GM23338 (cell line): ENCODE results near the gene GMPPA. TPM values are rescaled to one million over a fixed set of nuclear protein-coding genes. Genes with fewer than 3 reads are reported as not detected.
A peak's percentile ranks its signal among the peaks of the same experiment; 100 is the strongest.

ENCODE experiments used
- ATAC-seq: fragments of 200-7000 bp; cut with Tn5 transposase; 3 replicates; pipeline ENCODE4 v1.9.1; 2020
- DNase-seq: peaks from one replicate; pipeline ENCODE4 v3.0.0-alpha.2; 2015; ENCODE audit warnings: low spot score
- H2AFZ ChIP-seq: fragments of 200-600 bp; sonication (generic); 2 replicates; pipeline ENCODE4 v1.8.0; 2016; ENCODE audit warnings: antibody characterized with exemption, mild to moderate bottlenecking, moderate library complexity
- H3F3A ChIP-seq: fragments of 200-600 bp; sonication (generic); replicated peaks from 2 replicates; pipeline ENCODE4 v1.8.0; 2017; ENCODE audit warnings: antibody characterized with exemption, mixed run types, low read depth
- H3K27ac ChIP-seq: fragments of 200-600 bp; sonication (generic); 2 replicates; pipeline ENCODE4 v1.6.1; 2016; ENCODE audit warnings: low read depth
- H3K27me3 ChIP-seq: fragments of 200-600 bp; sonication (generic); 2 replicates; pipeline ENCODE4 v1.8.0; 2016; ENCODE audit warnings: mild to moderate bottlenecking, mixed run types, moderate library complexity; ENCODE audit not compliant: insufficient read depth
- H3K36me3 ChIP-seq: fragments of 200-600 bp; sonication (generic); 2 replicates; pipeline ENCODE4 v1.8.0; 2016; ENCODE audit warnings: mild to moderate bottlenecking; ENCODE audit not compliant: insufficient read depth
- H3K4me1 ChIP-seq: fragments of 200-600 bp; sonication (generic); 2 replicates; pipeline ENCODE4 v1.8.0; 2016; ENCODE audit warnings: mild to moderate bottlenecking, moderate library complexity; ENCODE audit not compliant: insufficient read depth
- H3K4me2 ChIP-seq: fragments of 200-600 bp; sonication (generic); 2 replicates; pipeline ENCODE4 v1.7.1; 2017; ENCODE audit warnings: mixed run types
- H3K4me3 ChIP-seq: fragments of 200-600 bp; sonication (generic); 2 replicates; pipeline ENCODE4 v1.6.1; 2016; ENCODE audit warnings: mixed run types
- H3K79me2 ChIP-seq: fragments of 200-600 bp; sonication (generic); replicated peaks from 2 replicates; pipeline ENCODE4 v1.8.0; 2017; ENCODE audit warnings: mild to moderate bottlenecking; ENCODE audit not compliant: insufficient read depth
- H3K9me2 ChIP-seq: fragments of 200-600 bp; sonication (generic); 2 replicates; pipeline ENCODE4 v1.8.0; 2017; ENCODE audit not compliant: insufficient read depth
- H4K20me1 ChIP-seq: fragments of 200-600 bp; sonication (generic); replicated peaks from 2 replicates; pipeline ENCODE4 v1.8.0; 2017; ENCODE audit warnings: mild to moderate bottlenecking; ENCODE audit not compliant: insufficient read depth
- H3K27ac Mint-ChIP-seq: 2 replicates; pipeline ENCODE4 v1.8.0; 2020; ENCODE audit warnings: inconsistent platforms, mild to moderate bottlenecking, moderate library complexity, mixed read lengths
- H3K27me3 Mint-ChIP-seq: 3 replicates; pipeline ENCODE4 v1.8.0; 2022; ENCODE audit warnings: low read depth, mild to moderate bottlenecking, moderate library complexity, mixed read lengths, inconsistent platforms; ENCODE audit not compliant: insufficient read depth, poor library complexity
- H3K36me3 Mint-ChIP-seq: 3 replicates; pipeline ENCODE4 v1.8.0; 2021; ENCODE audit warnings: low read depth, mild to moderate bottlenecking, inconsistent platforms, moderate library complexity, mixed read lengths
- H3K4me1 Mint-ChIP-seq: 3 replicates; pipeline ENCODE4 v1.8.0; 2020; ENCODE audit warnings: mild to moderate bottlenecking, inconsistent platforms, mixed read lengths
- H3K4me3 Mint-ChIP-seq: 3 replicates; pipeline ENCODE4 v1.8.0; 2021; ENCODE audit warnings: moderate library complexity, mild to moderate bottlenecking, inconsistent platforms, mixed read lengths
- H3K9me3 Mint-ChIP-seq: 3 replicates; pipeline ENCODE4 v1.8.0; 2020; ENCODE audit warnings: moderate library complexity, mild to moderate bottlenecking, inconsistent platforms, mixed read lengths
- CTCF ChIP-seq, 2 experiments: fragments of 200-600 bp in 1 of 2; sonication (generic) in 1 of 2; conservative IDR thresholded peaks; 2 replicates each; pipeline versions ENCODE4 v1.5.1 to v1.6.1; 2016 to 2017; ENCODE audit warnings: antibody characterized with exemption in 2 of 2, low read depth in 2 of 2, mild to moderate bottlenecking in 2 of 2, moderate library complexity in 1 of 2
- ETS1 ChIP-seq: IDR thresholded peaks from 2 replicates; pipeline ENCODE4 v1.6.1; 2016; ENCODE audit warnings: antibody characterized with exemption
- EZH2 ChIP-seq: fragments of 200-600 bp; sonication (generic); IDR thresholded peaks from one replicate; pipeline ENCODE4 v1.8.0; 2017; ENCODE audit warnings: antibody characterized with exemption, mild to moderate bottlenecking, low read depth; ENCODE audit not compliant: unreplicated experiment
- EZH2phosphoT487 ChIP-seq: fragments of 200-600 bp; sonication (generic); IDR thresholded peaks from one replicate; pipeline ENCODE4 v1.8.1; 2018; ENCODE audit warnings: antibody characterized with exemption; ENCODE audit not compliant: unreplicated experiment
- JUNB ChIP-seq: IDR thresholded peaks from one replicate; pipeline ENCODE4 v1.6.1; 2016; ENCODE audit warnings: antibody characterized with exemption; ENCODE audit not compliant: unreplicated experiment
- POLR2AphosphoS5 ChIP-seq: IDR thresholded peaks from 2 replicates; pipeline ENCODE4 v1.6.1; 2016; ENCODE audit warnings: antibody characterized with exemption, low read depth
- REST ChIP-seq: IDR thresholded peaks from one replicate; pipeline ENCODE4 v1.6.1; 2018; ENCODE audit warnings: antibody characterized with exemption; ENCODE audit not compliant: unreplicated experiment
- STAT1 ChIP-seq: IDR thresholded peaks from one replicate; pipeline ENCODE4 v1.6.1; 2016; ENCODE audit warnings: antibody characterized with exemption; ENCODE audit not compliant: unreplicated experiment
- ZNF114 ChIP-seq: fragments of 250-450 bp; sonication (Bioruptor Pico); IDR thresholded peaks from 2 replicates; pipeline ENCODE4 v1.5.0; 2020; ENCODE audit warnings: mild to moderate bottlenecking, moderate library complexity
- ZNF462 ChIP-seq: fragments of 250-450 bp; sonication (Bioruptor Pico); IDR thresholded peaks from 2 replicates; pipeline ENCODE4 v1.5.0; 2020; ENCODE audit warnings: mild to moderate bottlenecking, moderate library complexity
- polyA plus RNA-seq: library from polyadenylated mRNA; unstranded; fragments of >200 nt; fragmentation: Nextera tagmentation; extraction: Ambion mirVana; gene quantifications from 2 replicates; pipeline ENCODE4 v1.2.1, GENCODE V29; 2016
- total RNA-seq: library from RNA; depleted of rRNA; stranded (reverse); fragments of >200 nt; shearing (Covaris generic); gene quantifications from 2 replicates; pipeline ENCODE4 v1.2.3, GENCODE V29; 2014

GMPPA gene
- total and polyA plus RNA-seq, 2 experiments from 2014 or later: 27.0 to 33.8 TPM

- TF ChIP-seq CTCF (conservative IDR thresholded peaks at IDR 0.05; ENCODE audit: low read depth in 2 of 2) (no peak), POLR2AphosphoS5 (no peak), JUNB (no peak)
Measured at GRCh38 chr2:219505585-219505984, 6.9 kb downstream of the GMPPA start (continued).

GRCh38 chr2:219506153-219506801 is 7.6 kb downstream of the GMPPA start:
- DNase-seq (no peak), ATAC-seq (no peak)
- no peaks in the 10 kb centered on the region for H3K79me2 ChIP-seq
- H3K4me2 ChIP-seq: peak overlapping the region; percentile 92
- H3K27me3 Mint-ChIP-seq: peaks cover 34% of the 10 kb centered on the region
- no peaks in the 10 kb centered on the region for H3K36me3 ChIP-seq
- H3K4me3 ChIP-seq: peak overlapping the region; percentile 44
- H3K27ac Mint-ChIP-seq: peak overlapping the region; percentile 94
- peak overlapping the region; percentile 96 for H3K27ac ChIP-seq
- peaks cover 17% of the 10 kb centered on the region for H3F3A ChIP-seq
- no peaks in the 10 kb centered on the region for H3K9me2 ChIP-seq
- H3K4me1 ChIP-seq: peaks cover 59% of the 10 kb centered on the region
- peaks cover 10% of the 10 kb centered on the region for H3K36me3 Mint-ChIP-seq
- no peaks in the 10 kb centered on the region for H3K9me3 Mint-ChIP-seq
- peaks cover 9% of the 10 kb centered on the region for H3K27me3 ChIP-seq
- H3K4me1 Mint-ChIP-seq: peaks cover 78% of the 10 kb centered on the region
- H4K20me1 ChIP-seq: no peaks in the 10 kb centered on the region
- peak overlapping the region; percentile 18 for H3K4me3 Mint-ChIP-seq
- no peak overlapping the region for H2AFZ ChIP-seq
- TF ChIP-seq ZNF462 (no peak), EZH2 (no peak), STAT1 (no peak), ETS1 (no peak), EZH2phosphoT487 (no peak), REST (no peak), JUNB (no peak), ZNF114 (CRISPR knock-in tag) (no peak)
